Measurements from ENCODE around the gene IGSF21. TPM values are rescaled to one million over a fixed set of nuclear protein-coding genes. Genes with fewer than 3 reads are reported as not detected.

IGSF21 gene
- total and polyA plus RNA-seq, 4 donors: 0.31 to 1.5 (median 0.88) TPM

GRCh38 chr1:18341291-18342069, 233.9 kb downstream of the IGSF21 start:
- no peak overlapping the region for H3K9ac ChIP-seq (ENCODE audit: low read depth in 1 of 2, low read length in 2 of 2)
- no peak overlapping the region for H3K4me3 ChIP-seq (ENCODE audit: low read depth in 1 of 3, low read length in 3 of 3)
- TF ChIP-seq JUND (IDR thresholded peaks at IDR 0.05) (no peak), CTCF (IDR thresholded peaks at IDR 0.05; ENCODE audit: low read depth, low read length, missing input control) (no peak), HNF4A (conservative IDR thresholded peaks at IDR 0.05) (no peak), RAD21 (IDR thresholded peaks at IDR 0.05) (no peak), REST (IDR thresholded peaks at IDR 0.05) (no peak), HNF4G (IDR thresholded peaks at IDR 0.05) (no peak), RXRA (IDR thresholded peaks at IDR 0.05) (no peak), MAX (IDR thresholded peaks at IDR 0.05) (no peak), GABPA (IDR thresholded peaks at IDR 0.05 in 1 of 2, conservative IDR thresholded peaks at IDR 0.05 in 1 of 2) (no peak), TAF1 (conservative IDR thresholded peaks at IDR 0.05) (no peak), NR2F2 (IDR thresholded peaks at IDR 0.05) (no peak), SP1 (IDR thresholded peaks at IDR 0.05) (no peak), FOXA1 (IDR thresholded peaks at IDR 0.05) (no peak), YY1 (IDR thresholded peaks at IDR 0.05) (no peak), ATF3 (IDR thresholded peaks at IDR 0.05) (no peak), FOXA2 (IDR thresholded peaks at IDR 0.05) (no peak)
- no peak overlapping the region for H3K27ac ChIP-seq (ENCODE audit: low read depth in 1 of 2, low read length in 2 of 2)
- no peaks in the 10 kb centered on the region for H3K4me1 ChIP-seq (ENCODE audit: control insufficient read depth in 4 of 4, insufficient read depth in 4 of 4, low read length in 3 of 4)
- no peaks in the 10 kb centered on the region for H3K9me3 ChIP-seq (ENCODE audit: control insufficient read depth in 4 of 4, low read length in 3 of 4)
- 71% methylated on average over 5 of the region's 5 CpGs for WGBS
- H3K27me3 ChIP-seq (ENCODE audit: control insufficient read depth in 4 of 4, insufficient read depth in 4 of 4, low read length in 3 of 4): no peaks in the 10 kb centered on the region
- H3K36me3 ChIP-seq (ENCODE audit: control insufficient read depth in 4 of 4, insufficient read depth in 3 of 4, low read depth in 1 of 4, low read length in 3 of 4): no peaks in the 10 kb centered on the region
- no peak for DNase-seq (ENCODE audit: low spot score)

GRCh38 chr1:18342744-18343143, 235.1 kb downstream of the IGSF21 start:
- TF ChIP-seq EGR1 (IDR thresholded peaks at IDR 0.05; ENCODE audit: low read depth in 2 of 2) (no peak), HNF4G (IDR thresholded peaks at IDR 0.05) (no peak), RXRA (IDR thresholded peaks at IDR 0.05) (no peak), FOXA2 (IDR thresholded peaks at IDR 0.05) (no peak), HNF4A (conservative IDR thresholded peaks at IDR 0.05) (no peak), JUND (IDR thresholded peaks at IDR 0.05) (no peak), CTCF (IDR thresholded peaks at IDR 0.05; ENCODE audit: low read depth, low read length, missing input control) (no peak), FOXA1 (IDR thresholded peaks at IDR 0.05) (no peak), ZBTB33 (IDR thresholded peaks at IDR 0.05) (no peak), YY1 (IDR thresholded peaks at IDR 0.05) (no peak), RAD21 (IDR thresholded peaks at IDR 0.05) (no peak)
- no peaks in the 10 kb centered on the region for H3K9me3 ChIP-seq (ENCODE audit: control insufficient read depth in 4 of 4, low read length in 3 of 4)
- H3K4me3 ChIP-seq (ENCODE audit: low read depth in 1 of 3, low read length in 3 of 3): no peak overlapping the region
- no peaks in the 10 kb centered on the region for H3K4me1 ChIP-seq (ENCODE audit: control insufficient read depth in 4 of 4, insufficient read depth in 4 of 4, low read length in 3 of 4)
- no peak overlapping the region for H3K9ac ChIP-seq (ENCODE audit: low read depth in 1 of 2, low read length in 2 of 2)
- 85% methylated on average over 4 of the region's 4 CpGs for WGBS
- H3K27me3 ChIP-seq (ENCODE audit: control insufficient read depth in 4 of 4, insufficient read depth in 4 of 4, low read length in 3 of 4): no peaks in the 10 kb centered on the region
- no peak overlapping the region for H3K27ac ChIP-seq (ENCODE audit: low read depth in 1 of 2, low read length in 2 of 2)
- no peak for DNase-seq (ENCODE audit: low spot score)
- no peaks in the 10 kb centered on the region for H3K36me3 ChIP-seq (ENCODE audit: control insufficient read depth in 4 of 4, insufficient read depth in 3 of 4, low read depth in 1 of 4, low read length in 3 of 4)

Measured in liver (tissue), 9 donors.